Muscle of arm (tissue), 12 donors: ENCODE results near the gene ACOXL. TPM values are rescaled to one million over a fixed set of nuclear protein-coding genes. Genes with fewer than 3 reads are reported as not detected.
"Not testable (repeated sequence)": the region's sequence is repeated elsewhere in the genome, so short reads cannot be mapped to it uniquely, and the experiment has no call there.

ENCODE experiments used
- DNase-seq: peaks from one replicate; pipeline ENCODE4 v3.0.0-alpha.2; 2013
- polyA plus RNA-seq, 12 donors: library from polyadenylated mRNA; unstranded; fragments of 120-200 nt; gene quantifications; one replicate each; pipeline ENCODE4 v1.2.1, GENCODE V29; 2013; ENCODE audit not compliant: insufficient read length in 12 of 12

ACOXL gene
- polyA plus RNA-seq, 12 donors = 0.12 to 0.71 (median 0.27) TPM; not detected in 4

DNA sequence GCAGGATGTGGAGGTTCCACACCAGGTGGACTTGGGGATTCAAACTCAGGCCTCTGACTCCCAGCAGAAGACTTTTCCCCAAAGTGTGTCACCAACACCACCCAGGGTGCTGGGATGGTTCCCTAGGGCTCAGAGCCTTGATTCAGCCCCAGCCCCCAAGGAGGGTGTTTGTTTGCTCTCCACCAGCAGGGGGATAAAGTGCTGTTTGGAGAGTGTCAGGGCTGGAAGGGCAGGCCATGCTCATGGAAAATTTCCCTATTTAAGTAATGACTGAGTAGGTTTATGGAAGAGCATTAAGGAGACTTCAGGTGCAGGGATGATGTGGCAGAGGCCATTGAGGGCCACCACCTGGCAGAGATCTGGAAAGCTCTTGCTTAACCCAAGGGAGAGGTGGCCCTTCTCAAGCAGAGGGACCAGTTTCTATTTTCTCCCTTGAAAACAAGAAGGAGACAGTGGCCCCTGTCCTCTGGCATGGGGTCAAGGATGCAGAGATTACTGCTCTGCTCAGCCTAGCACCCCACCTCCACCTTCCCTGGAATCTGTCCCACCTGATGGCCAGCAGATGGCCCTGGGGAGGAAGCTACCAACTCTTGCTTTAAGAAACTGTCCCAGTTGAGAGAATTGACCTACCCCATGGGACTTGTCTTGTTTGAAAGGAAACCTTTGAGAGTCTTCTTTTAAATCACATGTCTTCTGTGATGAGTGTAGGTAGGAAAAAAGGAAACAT lies 122.1 kb downstream of the ACOXL start:
- DNase-seq = no peak

DNA sequence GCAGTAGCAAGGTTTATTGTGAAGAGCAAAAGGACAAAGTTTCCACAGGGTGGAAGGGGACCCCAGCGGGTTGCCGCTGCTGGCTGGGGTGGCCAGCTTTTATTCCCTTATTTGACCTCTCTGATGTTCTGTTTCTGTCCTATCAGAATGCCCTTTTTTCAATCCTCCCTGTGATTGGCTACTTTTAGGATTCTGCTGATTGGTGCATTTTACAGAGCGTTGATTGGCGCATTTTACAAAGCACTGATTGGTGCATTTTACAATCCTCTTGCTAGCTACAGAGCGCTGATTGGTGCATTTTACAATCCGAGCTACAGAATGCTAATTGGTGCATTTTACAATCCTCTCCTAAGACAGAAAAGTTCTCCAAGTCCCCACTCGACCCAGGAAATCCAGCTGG lies 123.5 kb downstream of the ACOXL start:
- DNase-seq = not testable (repeated sequence)

DNA sequence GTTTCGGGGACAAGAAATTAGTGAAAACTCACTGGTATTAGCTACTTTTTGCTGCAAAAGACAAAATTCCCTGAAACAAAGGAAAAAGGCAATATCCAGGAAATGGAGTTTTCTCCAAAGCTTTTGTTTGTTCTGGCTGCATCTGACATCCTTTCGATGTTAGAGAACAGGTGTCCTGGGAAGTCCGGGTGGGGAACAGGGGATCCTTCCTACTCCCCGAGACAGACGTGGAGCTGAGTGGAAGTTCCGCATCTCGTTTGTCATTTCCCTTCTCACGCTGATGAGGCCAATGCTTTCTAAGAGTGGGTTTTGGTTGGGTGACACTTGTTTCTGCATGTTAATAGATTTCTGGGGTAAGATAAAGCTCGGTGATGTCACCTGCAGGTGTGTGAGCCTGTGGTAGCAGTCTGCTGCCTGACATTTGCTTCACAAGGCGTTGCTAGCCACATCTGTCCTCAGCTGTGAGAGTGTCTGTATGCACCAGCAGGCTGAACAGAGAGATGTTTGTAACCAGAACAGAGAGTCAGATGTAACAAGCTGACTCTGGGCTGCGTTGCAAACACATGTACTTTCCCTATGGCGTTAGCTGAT lies 125.9 kb downstream of the ACOXL start:
- no peak for DNase-seq

DNA sequence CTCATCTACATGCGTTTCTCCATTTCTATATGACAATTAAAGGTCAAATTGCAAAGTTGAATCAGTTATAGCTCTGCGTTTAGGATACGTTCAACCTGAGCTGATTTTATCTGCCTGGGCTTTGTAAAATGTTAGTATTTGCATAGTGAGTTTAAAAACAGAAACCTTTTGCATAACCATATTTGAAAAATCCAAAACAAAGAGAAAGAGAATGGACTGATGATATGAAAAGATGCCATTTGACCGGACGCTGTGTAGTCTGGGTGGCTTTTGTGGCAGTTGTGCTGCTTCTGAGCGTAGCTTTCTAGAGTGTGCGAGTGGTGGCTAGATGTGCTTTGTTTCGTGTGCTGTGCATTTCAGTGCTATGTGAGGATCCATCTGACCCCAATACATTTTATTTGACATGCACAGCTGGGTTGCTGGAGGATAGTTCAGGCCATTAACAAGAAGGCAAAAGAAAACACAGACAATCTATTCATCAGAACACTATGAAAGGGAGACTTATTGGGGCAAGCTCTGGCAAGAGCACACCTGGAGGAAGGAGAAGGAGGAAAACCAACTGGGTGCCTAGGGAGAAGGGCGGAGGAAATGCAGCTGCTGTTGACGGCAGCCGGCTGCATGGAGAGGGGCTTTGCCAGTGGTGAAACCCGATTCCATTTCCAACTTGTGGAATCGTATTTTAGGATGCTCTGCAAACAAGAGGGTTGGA lies 126.8 kb downstream of the ACOXL start:
- no peak for DNase-seq

DNA sequence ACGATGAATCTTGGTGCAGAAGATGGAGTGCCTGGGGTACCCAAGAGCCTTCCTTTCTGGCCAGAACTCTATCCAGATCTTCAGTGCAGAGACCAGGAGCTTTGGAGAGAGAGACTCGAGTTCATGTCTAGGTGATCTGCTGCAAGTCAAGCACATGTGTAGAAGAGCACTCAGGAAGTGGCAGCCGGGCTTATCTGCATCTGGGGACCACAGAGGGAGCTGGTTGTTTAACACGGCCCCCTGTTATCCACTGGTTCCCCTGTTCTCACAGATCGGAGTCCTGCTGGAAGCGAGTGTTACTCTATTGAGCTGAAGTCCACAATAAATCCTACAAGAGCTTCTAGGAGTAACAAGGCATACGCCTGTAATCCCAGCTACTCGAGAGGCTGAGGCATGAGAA lies 128.3 kb downstream of the ACOXL start:
- no peak for DNase-seq

DNA sequence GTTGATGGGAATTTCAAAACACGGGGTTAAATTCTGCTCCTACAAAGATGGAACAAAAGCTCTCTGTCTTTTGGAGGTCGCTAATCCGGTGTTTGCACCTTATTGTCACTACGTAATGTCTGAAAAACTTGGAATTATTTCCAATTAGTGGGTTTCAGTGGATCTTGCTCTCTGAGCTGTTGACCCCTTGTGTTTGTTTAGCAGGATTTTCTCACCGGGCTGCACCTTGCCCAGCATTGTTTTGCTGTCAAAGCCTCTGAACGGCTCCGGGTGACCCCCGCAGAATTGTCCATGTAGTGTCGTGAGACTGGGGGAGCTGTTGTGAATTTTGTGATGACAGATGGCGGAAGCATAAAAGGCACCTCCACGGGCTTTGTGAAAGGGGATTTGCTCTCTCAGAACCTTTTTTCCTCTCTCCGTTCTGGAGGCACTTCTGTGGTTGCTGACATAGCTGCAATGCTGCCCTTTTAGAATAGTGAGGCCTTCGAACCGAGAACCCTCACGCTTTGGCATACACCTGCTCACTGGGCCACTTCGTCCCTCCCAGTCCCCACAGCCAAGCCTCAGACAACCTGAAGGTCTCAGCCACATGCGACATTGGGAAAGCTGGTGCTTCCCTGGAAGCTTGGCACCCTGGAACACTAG lies 129.4 kb downstream of the ACOXL start:
- no peak for DNase-seq

DNA sequence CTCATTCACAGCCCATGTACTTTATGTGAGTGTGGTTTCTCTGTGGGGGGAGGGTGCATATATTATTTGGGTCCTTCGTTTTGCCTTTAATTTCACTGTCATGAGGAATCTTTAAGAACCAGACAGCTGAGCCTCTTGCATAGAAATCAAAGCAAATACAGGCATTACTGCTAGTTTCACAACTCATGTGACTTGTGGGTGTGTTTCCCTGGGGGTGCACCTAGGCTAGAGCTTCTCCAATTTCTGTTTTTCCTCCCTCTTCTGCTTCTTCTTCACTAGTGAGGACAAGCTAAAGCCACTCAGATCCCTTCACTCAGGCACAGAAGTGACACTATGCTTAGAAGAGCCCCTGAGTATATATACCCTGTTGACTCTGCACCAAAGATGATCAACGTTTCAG lies 131.4 kb downstream of the ACOXL start:
- DNase-seq = no peak

DNA sequence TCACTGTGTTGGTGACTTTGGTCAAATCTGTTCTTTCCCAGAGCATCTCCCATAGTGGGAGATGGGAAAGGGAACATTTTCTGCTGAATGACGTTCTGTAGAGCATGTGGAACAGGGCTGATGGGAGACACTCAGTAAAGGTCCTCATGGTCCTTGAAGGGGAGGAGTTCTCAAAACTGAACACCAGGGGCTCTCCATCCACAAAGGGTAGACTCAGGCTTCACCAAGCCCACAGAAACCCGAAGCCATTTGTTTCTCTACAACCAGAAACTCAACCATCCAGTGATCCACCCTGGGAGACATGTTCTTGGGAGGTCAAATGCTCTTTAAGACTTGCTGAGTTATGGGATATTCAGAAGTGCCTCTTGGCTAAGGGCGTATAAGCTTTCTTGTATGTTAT lies 131.8 kb downstream of the ACOXL start:
- DNase-seq = no peak

DNA sequence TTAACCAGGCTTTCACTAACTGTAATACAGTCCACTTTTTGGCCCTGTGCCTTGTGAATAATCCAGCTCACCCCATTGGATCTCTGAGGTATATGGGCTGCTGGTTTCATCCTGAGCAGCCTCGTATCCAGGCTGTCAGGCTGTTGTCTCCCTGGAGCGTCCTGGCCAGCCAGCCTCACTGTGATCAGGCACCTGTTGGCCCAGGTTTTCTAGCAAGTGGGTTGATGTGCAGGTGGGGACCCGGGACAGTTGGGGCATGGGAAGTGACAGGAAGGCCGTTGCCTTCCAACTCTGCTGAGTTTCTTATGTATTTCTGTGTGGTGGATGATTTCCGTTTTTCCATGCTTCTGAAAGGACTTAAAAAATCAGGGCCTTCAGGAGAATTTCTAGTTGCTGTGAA lies 132.4 kb downstream of the ACOXL start:
- no peak for DNase-seq

DNA sequence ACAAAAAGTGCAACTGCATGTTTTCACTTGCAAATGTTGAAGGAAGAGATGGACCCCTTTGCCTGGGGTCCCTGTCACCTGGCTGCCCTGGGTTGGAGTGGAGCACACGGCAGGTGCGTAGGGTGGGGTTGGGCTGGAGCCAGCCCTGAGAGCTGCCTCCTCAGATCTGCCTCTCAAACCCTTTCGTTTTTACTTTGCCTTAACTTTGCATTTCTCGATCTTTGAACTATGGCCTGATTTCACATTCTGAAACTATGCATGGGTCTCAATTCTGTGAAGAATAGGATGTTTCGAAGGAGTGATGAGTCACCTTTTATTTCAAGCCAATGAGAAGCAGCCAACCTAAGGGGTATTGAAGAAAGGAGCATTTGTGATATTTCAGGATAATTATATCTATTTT lies 132.8 kb downstream of the ACOXL start:
- DNase-seq = no peak

DNA sequence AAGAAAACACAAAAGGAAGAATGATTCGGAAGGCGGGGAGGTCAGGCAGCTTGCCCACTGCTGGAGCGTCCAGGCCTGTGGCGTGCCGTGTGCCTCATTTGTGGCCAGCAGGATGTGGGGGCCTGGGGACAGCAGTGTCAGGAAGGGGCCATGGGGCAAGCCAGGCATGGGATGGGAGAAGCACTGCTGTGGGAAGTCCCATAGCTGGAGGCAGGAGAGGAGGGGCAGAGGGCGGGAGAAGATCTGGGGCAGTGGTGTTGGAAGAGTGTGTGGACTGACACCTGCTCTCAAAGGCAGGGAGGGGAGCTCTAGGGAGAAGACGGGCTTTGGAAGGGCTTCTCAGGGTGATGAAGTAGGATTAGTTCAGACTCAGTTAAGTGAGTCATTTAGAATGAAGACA lies 133.7 kb downstream of the ACOXL start:
- no peak for DNase-seq

DNA sequence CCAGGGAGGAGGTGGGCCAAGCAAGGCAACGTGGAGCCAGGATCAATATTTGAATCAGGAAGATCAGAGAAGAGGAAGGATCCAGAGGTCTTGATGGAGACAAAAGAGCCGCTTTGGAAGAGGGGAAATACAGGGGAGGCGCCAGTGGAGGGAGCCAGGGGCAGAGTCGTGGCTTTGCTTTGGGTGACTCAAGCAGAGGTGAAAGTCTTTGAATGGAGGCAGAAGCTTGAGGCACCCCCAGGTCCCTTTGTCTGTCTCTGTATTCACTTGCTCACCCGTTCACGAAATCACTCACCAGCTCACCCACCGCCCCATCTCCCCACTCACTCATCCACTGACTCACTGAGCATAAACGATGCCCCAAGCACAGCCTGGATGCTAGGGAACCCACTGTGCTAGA lies 134.1 kb downstream of the ACOXL start:
- no peak for DNase-seq

DNA sequence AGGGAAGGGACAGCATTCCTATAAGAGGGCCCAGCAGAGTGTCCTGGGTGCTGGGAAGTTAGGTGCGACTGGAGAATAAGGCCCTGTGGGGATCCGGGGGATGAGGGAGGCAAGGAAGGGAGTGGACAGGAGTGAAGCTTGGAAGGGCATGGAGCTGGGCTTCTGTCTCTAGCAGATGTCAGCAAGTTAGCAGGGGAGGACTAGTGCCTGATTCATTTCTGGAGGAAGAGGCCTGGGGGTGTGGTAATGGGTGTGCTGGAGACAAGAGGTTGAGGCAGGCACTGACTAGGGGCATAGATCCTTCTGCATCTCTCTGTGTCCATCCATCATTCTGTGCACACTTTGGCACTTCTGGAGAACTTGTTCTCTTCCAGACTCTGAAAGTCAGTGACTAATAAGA lies 134.7 kb downstream of the ACOXL start:
- no peak for DNase-seq

DNA sequence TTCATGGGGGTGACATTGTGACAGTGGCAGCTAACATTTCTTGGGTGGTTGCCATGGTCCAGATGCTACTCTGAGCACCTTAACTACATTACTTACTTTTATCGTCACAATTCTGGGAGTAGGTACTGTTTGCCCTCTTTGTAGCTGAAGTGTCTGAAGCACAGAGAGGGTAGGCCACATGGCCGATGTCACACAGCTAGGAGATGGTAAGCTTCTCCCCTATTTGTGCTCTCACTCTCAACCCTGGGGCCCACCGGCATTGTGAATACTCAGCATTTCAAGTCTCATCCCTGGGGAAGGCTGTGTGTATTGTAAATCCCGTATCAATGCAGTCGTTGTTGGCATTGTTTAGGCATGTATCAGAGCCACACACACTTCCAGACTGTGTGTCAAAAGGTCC lies 136.6 kb downstream of the ACOXL start:
- no peak for DNase-seq

DNA sequence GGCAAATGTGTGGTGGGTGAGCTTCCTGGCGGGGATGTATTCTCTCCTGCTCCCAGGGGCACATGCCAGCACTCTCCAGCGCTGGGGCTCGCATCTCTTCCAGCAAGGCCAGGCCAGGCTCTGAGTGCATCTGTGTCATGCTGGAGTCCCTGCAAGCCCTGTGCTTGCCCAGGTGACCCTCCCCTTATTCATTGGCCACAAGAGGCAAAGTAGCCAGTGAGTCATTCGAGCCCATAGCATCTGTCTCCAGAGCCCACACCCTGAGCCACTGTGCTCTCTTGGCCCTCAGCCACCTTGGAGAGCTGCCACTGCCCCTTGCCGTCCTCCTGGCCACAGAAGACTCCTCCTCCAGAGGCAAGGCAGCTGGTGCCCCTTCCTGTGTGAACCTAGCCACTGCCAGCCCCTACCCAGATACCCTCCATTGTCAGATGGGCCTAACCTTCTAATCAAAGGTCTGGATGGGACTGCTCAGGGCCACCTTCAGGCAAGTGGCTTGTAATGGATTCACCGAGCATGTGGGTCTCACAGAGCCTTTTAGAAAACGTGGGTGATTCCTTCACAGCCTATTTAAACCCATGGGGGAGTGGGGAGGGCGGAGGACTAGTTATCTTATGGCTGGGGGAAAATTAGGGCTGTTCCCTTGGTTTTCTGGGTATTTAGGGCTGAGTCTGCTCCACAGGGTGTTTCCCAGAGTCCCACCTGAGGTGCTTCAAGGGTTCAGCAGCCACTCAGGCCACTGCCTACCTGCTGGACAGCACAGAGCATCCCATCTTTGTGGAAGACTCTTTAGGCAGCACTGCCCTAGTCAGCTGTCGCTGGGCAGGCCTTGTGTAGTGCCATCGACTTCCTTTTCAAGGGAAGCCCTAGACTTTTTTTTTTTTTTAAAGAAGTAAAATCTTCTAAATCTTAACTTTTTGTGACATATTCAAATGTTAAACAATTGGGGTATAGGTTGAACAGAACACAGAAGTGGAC lies 137.4 kb downstream of the ACOXL start:
- no peak for DNase-seq

DNA sequence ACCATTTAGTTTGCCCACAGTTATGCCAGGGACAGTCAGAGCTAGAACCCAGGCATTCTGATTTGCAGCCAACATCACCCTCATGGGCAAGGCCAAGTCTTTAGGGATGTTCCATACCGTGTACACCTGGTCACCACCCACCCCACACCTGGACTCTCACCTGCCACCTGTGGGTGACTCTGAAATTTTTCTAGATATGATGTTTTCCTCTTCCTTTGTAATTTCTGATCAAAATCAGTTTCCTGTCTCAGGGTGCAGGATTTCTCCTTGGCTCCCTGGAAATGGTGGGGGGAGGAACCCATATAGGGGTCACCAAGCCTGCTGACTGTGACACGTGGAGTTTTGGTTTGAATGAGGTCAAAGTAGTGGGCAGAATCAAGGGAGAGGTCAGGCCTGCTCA lies 138.2 kb downstream of the ACOXL start:
- no peak for DNase-seq

DNA sequence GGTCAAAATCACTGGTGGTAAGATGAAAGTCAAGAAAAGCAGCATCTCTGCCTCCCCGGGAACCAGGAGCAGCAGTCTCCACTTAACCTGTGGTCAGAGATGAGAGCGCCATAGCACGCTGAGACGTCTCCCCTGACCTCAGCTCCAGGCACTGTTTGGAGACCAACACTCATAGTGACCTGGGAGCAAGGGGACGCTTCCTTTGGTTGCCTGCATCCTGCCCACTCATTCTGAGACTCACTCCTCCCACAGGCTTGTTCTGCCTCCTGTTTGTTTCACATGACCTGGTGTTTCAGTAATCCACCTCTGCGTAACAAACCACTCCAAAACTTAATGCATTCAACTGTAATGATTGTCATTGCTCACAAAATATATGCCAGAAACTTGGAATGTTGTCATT lies 139.3 kb downstream of the ACOXL start:
- no peak for DNase-seq

DNA sequence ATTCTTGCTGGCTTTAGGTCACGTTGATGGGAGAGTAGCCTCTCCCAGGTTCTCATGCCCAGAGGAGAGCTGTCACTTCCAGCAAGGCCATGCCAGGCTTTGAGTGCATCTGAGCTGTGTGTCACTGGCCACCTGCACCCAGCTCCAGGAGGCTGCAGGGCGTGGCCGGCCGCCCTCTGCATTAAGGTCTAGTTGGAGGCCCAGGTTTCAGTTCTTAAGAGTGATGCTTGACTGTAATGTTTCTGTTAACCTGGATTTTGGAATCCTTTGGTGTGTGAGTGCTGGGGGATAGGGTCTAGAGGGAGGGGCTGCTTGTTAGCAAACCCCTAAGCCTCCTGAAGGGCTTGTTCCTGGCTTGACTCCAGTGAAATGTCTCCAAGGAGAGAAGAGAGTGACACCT lies 140.1 kb downstream of the ACOXL start:
- DNase-seq = no peak

DNA sequence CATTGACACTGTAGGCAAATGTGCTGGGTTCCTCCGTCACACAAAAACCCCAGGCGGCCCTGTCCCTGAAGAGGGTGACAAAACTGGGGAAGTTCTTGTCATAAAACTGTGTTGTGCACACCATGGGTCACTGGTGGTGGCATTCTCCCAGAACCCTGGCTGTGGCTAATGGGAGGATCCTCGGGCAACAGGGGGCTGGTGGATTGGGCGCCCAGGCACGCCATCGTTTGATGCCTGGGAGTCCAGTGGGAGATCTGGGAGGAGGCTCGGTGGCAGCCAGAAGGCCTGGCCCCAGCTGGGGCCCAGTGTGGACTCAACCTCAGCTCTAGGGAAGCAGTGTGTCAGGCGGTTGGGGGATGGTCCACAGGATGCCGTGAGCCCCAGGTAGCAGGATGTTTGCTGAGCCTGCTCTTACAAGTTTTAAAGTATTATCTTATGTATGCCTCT lies 140.7 kb downstream of the ACOXL start:
- no peak for DNase-seq

DNA sequence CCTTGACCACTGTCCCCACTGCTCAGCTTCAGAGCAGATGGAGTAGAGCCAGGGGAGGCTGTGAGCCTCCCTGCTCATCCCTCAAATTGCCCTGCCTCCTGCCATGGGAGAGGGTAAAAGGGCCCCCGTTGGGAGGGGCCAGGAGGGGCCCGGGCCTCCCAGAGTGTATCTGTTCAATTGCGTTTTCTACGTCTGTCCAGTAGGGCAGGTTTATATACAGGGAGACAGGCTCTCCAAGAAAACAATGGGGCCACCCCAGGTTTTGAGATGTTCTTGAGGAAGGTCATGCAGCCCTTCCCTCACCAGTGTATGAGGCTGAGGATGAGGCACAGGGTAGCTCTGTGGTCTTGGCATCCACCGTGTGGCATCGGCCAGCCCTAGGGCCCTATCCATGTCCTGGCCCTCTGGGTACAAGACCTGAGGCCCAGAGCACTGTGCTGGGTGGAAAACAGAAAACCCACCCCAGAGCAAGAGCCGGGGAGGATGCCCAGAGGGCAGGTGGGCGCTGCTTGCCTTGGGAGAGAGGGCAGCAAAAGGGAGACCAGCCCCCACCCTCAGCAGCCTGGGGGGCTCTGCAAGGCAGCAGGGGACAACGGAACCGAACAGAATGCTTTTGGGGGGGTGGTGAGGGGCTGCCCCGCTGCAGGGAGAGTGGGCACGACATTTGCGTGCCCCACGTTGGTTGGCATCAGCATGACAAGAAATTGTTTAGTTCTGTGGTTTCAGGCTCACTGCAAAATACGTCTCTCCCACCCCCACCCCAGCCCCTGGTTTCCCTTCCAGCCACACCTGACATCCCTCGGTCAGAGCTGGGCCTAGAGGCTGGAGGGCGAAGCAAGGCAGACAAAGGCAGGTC lies 141.5 kb downstream of the ACOXL start:
- no peak for DNase-seq
